Measurements from ENCODE around the gene RTN1. TPM values are rescaled to one million over a fixed set of nuclear protein-coding genes. Genes with fewer than 3 reads are reported as not detected.

RTN1 gene
- total RNA-seq, 2 experiments from 2014 or later = not detected

DNA sequence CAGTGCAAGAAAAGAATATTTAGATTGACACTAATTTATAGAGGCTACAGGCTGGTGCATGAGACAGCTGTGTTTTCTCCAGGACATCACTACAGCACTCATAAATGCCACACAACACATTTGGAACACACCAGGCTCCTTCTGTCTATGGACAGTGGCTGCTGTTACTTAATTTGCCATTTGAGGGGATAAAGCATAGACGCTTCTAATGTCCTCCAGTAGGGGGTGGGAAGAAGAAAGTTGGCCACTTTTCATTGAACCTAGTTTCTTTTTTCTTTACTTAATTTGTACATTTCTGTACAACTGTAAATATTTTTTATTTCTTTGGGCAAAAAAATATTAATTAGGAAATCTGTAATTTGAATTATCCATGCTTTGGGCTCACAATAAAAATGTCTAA, 12.4 kb upstream of the RTN1 start:
- Mint-ChIP-seq H3K27ac (no peak overlapping the region), H3K9me3 (peaks cover 2% of the 10 kb centered on the region), H3K36me3 (ENCODE audit: low read depth) (no peaks in the 10 kb centered on the region), H3K27me3 (peaks cover 17% of the 10 kb centered on the region), H3K4me3 (no peak overlapping the region), H3K4me1 (no peaks in the 10 kb centered on the region)
- POLR2A ChIA-PET = no interaction called here
- no peak for DNase-seq
- CTCF ChIA-PET = interaction anchor here (1.5 kb wide), 1 partner anchor 15 kb away, joined by 4 read pairs; no protein-coding TSS in a partner anchor

DNA sequence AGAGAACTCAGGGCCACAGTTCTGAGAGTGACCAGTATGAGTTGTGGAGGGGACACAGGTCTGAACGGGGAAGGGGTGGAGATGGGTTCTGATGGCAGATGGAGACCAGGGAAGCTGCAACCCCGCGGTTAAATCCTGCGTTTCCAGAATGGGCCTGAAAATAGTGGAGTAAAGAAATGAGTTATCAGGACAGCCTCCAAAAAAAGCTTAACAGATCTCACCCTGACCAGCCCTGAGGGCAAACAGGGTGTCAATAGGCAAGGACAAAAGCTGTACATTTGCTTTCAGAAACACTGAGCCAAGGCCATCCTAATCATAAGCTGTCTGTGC, 555 bp upstream of the RTN1 start:
- DNase-seq = no peak
- H3K4me1 Mint-ChIP-seq = peaks cover 9% of the 10 kb centered on the region
- no peak overlapping the region for H3K27ac Mint-ChIP-seq
- peaks cover 51% of the 10 kb centered on the region for H3K27me3 Mint-ChIP-seq
- no peaks in the 10 kb centered on the region for H3K36me3 Mint-ChIP-seq (ENCODE audit: low read depth)
- H3K9me3 Mint-ChIP-seq = no peaks in the 10 kb centered on the region
- POLR2A ChIA-PET = no interaction called here
- CTCF ChIA-PET = interaction anchor here (1.4 kb wide), 1 partner anchor 312 kb away, joined by 3 read pairs; no protein-coding TSS in a partner anchor
- peak overlapping the region; percentile 66 for H3K4me3 Mint-ChIP-seq

DNA sequence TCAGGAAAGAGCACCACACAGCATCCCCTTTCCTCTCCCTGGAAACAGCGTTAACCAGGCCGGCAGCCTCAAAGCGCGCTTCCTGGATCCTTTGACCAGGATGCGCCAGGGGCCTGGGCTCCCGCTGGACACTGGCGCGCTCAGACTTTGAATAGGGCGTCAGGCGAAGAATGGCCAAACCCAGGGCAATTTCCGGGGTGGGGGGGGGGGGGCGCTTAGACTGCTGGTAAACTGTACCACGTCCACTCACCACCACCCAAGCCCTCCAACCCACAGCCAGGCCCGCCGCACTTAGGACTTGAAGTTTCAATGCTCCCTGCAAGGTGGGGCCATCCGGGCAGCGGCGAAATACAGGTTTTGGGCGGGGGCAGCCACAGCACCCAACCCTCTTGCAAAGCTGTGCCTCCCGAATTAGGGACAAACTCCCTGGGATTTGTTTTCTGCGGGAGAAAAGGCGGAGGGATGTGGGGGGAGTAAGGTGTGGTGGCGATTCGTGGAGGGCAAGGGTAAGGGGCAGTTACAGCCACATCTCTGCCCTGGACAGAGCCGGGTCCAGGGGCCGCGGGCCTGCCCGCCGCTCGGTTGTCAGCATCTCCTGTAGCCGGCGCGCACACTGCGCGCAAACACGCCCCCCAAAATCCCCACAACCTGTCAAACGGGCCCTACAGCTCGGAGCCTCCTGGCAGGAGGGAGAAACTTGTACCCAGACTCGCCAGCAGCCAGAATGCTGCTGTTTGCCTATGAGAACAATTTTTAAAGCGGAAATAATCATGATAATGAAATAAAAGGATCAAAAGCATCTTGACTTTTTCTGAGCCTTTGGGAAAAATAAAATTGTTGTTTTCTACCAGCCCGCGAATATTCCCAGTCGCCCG, 958 bp downstream of the RTN1 start:
- no peaks in the 10 kb centered on the region for H3K9me3 Mint-ChIP-seq
- DNase-seq = no peak
- peak overlapping the region; percentile 37 for H3K4me3 Mint-ChIP-seq
- H3K27me3 Mint-ChIP-seq = peaks cover 56% of the 10 kb centered on the region
- ChIA-PET POLR2A (no interaction called here), CTCF (no interaction called here)
- H3K27ac Mint-ChIP-seq = no peak overlapping the region
- peaks cover 9% of the 10 kb centered on the region for H3K4me1 Mint-ChIP-seq
- H3K36me3 Mint-ChIP-seq (ENCODE audit: low read depth) = no peaks in the 10 kb centered on the region

DNA sequence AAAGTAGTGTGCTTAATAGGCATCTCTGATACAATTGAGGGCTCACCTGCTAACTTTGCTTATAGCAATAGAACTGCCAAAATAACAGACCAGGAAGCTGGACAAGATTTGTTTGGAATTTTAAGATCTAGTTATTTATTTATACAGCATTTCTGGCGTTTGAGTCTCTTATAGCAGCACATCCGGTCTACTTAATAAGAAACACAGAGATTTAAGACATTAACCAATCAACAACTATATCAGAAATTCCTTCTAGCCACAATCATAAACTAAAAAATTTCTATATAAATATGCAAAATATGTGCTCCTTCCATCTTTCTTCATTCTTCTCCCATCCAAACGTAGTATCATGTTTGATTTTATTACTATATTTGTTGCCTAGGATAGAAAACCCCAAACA, 2.6 kb downstream of the RTN1 start:
- Mint-ChIP-seq H3K4me1 (peaks cover 9% of the 10 kb centered on the region), H3K27me3 (peaks cover 48% of the 10 kb centered on the region), H3K36me3 (ENCODE audit: low read depth) (no peaks in the 10 kb centered on the region), H3K9me3 (no peaks in the 10 kb centered on the region), H3K4me3 (no peak overlapping the region), H3K27ac (no peak overlapping the region)
- DNase-seq = no peak
- POLR2A ChIA-PET = no interaction called here
- CTCF ChIA-PET = no interaction called here

- Mint-ChIP-seq H3K4me1 (no peaks in the 10 kb centered on the region), H3K4me3 (no peak overlapping the region), H3K9me3 (peaks cover 6% of the 10 kb centered on the region), H3K27me3 (peaks cover 17% of the 10 kb centered on the region), H3K36me3 (ENCODE audit: low read depth) (no peaks in the 10 kb centered on the region), H3K27ac (no peak overlapping the region)
- POLR2A ChIA-PET = no interaction called here
- CTCF ChIA-PET = no interaction called here
- no peak for DNase-seq
Measured at GRCh38 chr14:59863806-59864525, 6.6 kb downstream of the RTN1 start.

- no peaks in the 10 kb centered on the region for H3K4me1 Mint-ChIP-seq
- no peaks in the 10 kb centered on the region for H3K27me3 Mint-ChIP-seq
- CTCF ChIA-PET = no interaction called here
- DNase-seq = no peak
- peaks cover 9% of the 10 kb centered on the region for H3K9me3 Mint-ChIP-seq
- POLR2A ChIA-PET = no interaction called here
- H3K36me3 Mint-ChIP-seq (ENCODE audit: low read depth) = no peaks in the 10 kb centered on the region
- no peak overlapping the region for H3K27ac Mint-ChIP-seq
- no peak overlapping the region for H3K4me3 Mint-ChIP-seq
Measured at GRCh38 chr14:59857328-59857727, 13.2 kb downstream of the RTN1 start.

GRCh38 chr14:59852350-59852749, 18.2 kb downstream of the RTN1 start:
- H3K4me3 Mint-ChIP-seq = no peak overlapping the region
- DNase-seq = no peak
- H3K27ac Mint-ChIP-seq = no peak overlapping the region
- H3K27me3 Mint-ChIP-seq = no peaks in the 10 kb centered on the region
- H3K36me3 Mint-ChIP-seq (ENCODE audit: low read depth) = no peaks in the 10 kb centered on the region
- H3K9me3 Mint-ChIP-seq = peaks cover 3% of the 10 kb centered on the region
- ChIA-PET CTCF (no interaction called here), POLR2A (no interaction called here)
- H3K4me1 Mint-ChIP-seq = no peaks in the 10 kb centered on the region

DNA sequence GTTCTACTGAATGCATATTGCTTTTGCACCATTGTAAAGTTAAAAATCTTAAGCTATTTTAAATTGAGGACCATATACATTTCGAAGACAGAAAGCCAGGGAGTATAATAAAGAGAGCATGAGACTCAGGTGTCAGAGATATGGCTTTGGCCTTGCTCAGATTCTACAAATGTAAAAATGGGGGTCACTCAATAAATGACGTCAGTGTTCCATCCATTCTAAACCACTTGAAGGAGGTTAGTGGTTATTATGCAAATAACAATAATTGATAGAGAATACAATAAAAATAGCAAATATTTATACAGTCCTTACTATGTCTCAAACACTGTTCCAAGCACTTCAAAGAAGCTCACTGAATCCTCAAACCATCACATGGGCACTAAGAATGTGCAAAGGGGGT, 20.1 kb downstream of the RTN1 start:
- H3K9me3 Mint-ChIP-seq = no peaks in the 10 kb centered on the region
- ChIA-PET POLR2A (no interaction called here), CTCF (interaction anchor here (0.8 kb wide), 1 partner anchor 9 kb away, joined by 3 read pairs; no protein-coding TSS in a partner anchor)
- H3K27me3 Mint-ChIP-seq = peaks cover 3% of the 10 kb centered on the region
- H3K4me1 Mint-ChIP-seq = no peaks in the 10 kb centered on the region
- H3K36me3 Mint-ChIP-seq (ENCODE audit: low read depth) = no peaks in the 10 kb centered on the region
- H3K4me3 Mint-ChIP-seq = no peak overlapping the region
- no peak for DNase-seq
- H3K27ac Mint-ChIP-seq = no peak overlapping the region

DNA sequence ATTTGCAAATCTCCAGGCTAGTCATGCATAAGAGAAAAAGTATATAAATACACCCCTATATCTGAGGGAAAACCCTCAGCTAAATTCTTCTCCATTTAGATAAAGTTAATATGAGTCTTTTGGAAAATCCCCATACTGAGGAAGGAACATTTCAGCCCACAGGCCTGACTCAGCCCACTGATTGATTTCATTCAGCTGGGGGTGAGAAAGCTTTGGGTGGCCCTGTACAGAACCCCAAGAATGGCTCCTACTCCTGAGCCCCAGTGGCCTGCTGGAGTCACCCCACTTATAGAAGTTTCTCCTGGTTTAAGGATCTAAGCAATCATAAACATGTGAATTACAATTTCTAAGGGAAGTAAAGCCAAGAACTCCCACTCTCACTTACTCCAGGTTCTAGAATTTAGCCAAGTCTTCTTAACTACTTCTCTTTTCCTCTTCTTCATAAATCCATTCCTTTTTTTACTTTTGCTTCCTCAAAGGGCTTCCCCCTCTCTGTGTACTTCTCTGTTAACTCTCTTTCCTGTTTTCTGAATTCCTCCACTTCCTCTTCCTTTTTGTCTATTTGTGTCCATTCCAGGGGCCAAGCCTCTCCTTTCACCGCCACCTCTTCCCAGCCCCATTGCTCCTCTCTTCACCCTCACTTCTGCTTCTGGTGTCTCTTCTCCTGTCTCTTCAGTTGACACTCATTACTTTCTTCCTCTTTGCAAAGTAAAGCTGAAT, 21.0 kb downstream of the RTN1 start:
- H3K27me3 Mint-ChIP-seq = peaks cover 3% of the 10 kb centered on the region
- no peaks in the 10 kb centered on the region for H3K36me3 Mint-ChIP-seq (ENCODE audit: low read depth)
- no peaks in the 10 kb centered on the region for H3K4me1 Mint-ChIP-seq
- CTCF ChIA-PET = interaction anchor here (0.8 kb wide), 1 partner anchor 8 kb away, joined by 3 read pairs; no protein-coding TSS in a partner anchor
- no peak for DNase-seq
- H3K9me3 Mint-ChIP-seq = no peaks in the 10 kb centered on the region
- H3K27ac Mint-ChIP-seq = no peak overlapping the region
- H3K4me3 Mint-ChIP-seq = no peak overlapping the region
- POLR2A ChIA-PET = no interaction called here

DNA sequence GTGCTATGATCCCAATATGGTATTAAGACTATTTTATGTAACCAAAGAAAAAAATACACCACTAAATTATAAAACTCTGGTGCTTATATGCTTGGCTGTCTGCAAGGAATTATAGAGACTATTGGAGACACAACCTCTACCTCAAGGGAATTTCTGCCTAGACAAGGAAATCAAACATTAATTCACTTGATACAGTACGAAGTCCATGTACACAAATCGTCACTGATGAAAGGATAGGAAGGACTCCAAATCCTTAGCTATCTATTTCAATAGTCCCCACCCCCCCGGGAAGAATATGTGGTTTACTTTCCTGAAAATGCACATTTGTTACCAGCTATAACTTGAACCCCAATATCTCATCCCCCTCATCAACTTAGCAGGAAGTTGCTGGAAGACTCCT, 21.9 kb downstream of the RTN1 start:
- Mint-ChIP-seq H3K4me3 (no peak overlapping the region), H3K9me3 (no peaks in the 10 kb centered on the region), H3K4me1 (no peaks in the 10 kb centered on the region), H3K27me3 (peaks cover 3% of the 10 kb centered on the region), H3K27ac (no peak overlapping the region), H3K36me3 (ENCODE audit: low read depth) (no peaks in the 10 kb centered on the region)
- ChIA-PET CTCF (no interaction called here), POLR2A (no interaction called here)
- no peak for DNase-seq

DNA sequence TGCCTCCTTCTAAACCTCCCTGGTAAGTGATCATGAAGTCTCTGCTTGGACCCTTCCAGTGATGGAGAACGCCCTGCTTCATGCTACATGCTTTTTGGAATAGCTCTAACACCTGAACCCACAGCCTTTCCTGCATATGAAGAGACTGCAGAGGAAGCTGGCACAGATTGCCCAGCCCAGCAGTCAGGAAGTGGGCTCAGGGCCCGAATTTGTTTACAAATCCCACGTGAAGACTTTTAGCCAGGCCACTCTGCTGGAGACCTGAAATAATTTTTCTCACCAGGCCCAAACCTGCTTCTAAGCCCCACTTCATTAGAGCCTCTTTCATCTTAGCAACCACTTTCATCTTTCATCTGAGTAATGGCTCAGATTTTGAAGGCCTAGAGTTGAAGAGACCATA, 22.9 kb downstream of the RTN1 start:
- Mint-ChIP-seq H3K36me3 (ENCODE audit: low read depth) (no peaks in the 10 kb centered on the region), H3K27ac (no peak overlapping the region), H3K4me3 (no peak overlapping the region), H3K9me3 (no peaks in the 10 kb centered on the region), H3K27me3 (peaks cover 3% of the 10 kb centered on the region), H3K4me1 (no peaks in the 10 kb centered on the region)
- ChIA-PET POLR2A (no interaction called here), CTCF (no interaction called here)
- DNase-seq = no peak

GRCh38 chr14:59846595-59846994, 24.0 kb downstream of the RTN1 start:
- Mint-ChIP-seq H3K9me3 (no peaks in the 10 kb centered on the region), H3K36me3 (ENCODE audit: low read depth) (no peaks in the 10 kb centered on the region), H3K27me3 (peaks cover 3% of the 10 kb centered on the region), H3K4me1 (no peaks in the 10 kb centered on the region), H3K27ac (no peak overlapping the region), H3K4me3 (no peak overlapping the region)
- ChIA-PET CTCF (no interaction called here), POLR2A (no interaction called here)
- DNase-seq = no peak

GRCh38 chr14:59845245-59845644, 25.3 kb downstream of the RTN1 start:
- CTCF ChIA-PET = no interaction called here
- POLR2A ChIA-PET = no interaction called here
- H3K27me3 Mint-ChIP-seq = peaks cover 3% of the 10 kb centered on the region
- DNase-seq = no peak
- H3K4me3 Mint-ChIP-seq = no peak overlapping the region
- no peak overlapping the region for H3K27ac Mint-ChIP-seq
- H3K36me3 Mint-ChIP-seq (ENCODE audit: low read depth) = no peaks in the 10 kb centered on the region
- H3K4me1 Mint-ChIP-seq = no peaks in the 10 kb centered on the region
- no peaks in the 10 kb centered on the region for H3K9me3 Mint-ChIP-seq

Measured in activated CD4-positive, alpha-beta memory T cell treated with anti-CD3 and anti-CD28 coated beads, Interleukin-2, amount 10 ng/mL, durations not matched to agents 7 days and 5 days (primary cell).